H9 (cell line): Measurements from ENCODE around the gene MCM3AP. TPM values are rescaled to one million over a fixed set of nuclear protein-coding genes. Genes with fewer than 3 reads are reported as not detected.

Experiments
- DNase-seq: peaks from one replicate; pipeline ENCODE4 v3.0.0-alpha.2; 2017
- H2AFZ ChIP-seq: one replicate; pipeline ENCODE4 v1.6.1; 2013; ENCODE audit warnings: mild to moderate bottlenecking, low read length, control low read depth, moderate library complexity
- H2AK5ac ChIP-seq: 2 replicates; pipeline ENCODE4 v1.6.1; 2013; ENCODE audit warnings: low read length, control low read depth, mixed read lengths; ENCODE audit not compliant: insufficient read length
- H2BK120ac ChIP-seq: one replicate; pipeline ENCODE4 v1.6.1; 2013; ENCODE audit warnings: low read depth, mild to moderate bottlenecking, low read length, control low read depth, inconsistent platforms; ENCODE audit not compliant: poor library complexity, severe bottlenecking
- H2BK12ac ChIP-seq: 2 replicates; pipeline ENCODE4 v1.6.1; 2013; ENCODE audit warnings: low read length, control low read depth, mixed read lengths, low read depth; ENCODE audit not compliant: insufficient read length
- H2BK15ac ChIP-seq: 2 replicates; pipeline ENCODE4 v1.6.1; 2013; ENCODE audit warnings: low read depth, low read length, control low read depth
- H2BK20ac ChIP-seq: one replicate; pipeline ENCODE4 v1.6.1; 2013; ENCODE audit warnings: low read depth, mild to moderate bottlenecking, low read length, control low read depth, inconsistent platforms; ENCODE audit not compliant: poor library complexity, severe bottlenecking
- H2BK5ac ChIP-seq: 2 replicates; pipeline ENCODE4 v1.6.1; 2013; ENCODE audit warnings: low read length, control low read depth, mixed read lengths; ENCODE audit not compliant: insufficient read length
- H3K14ac ChIP-seq: 2 replicates; pipeline ENCODE4 v1.6.1; 2013; ENCODE audit warnings: low read length, control low read depth; ENCODE audit not compliant: insufficient read depth
- H3K18ac ChIP-seq: 2 replicates; pipeline ENCODE4 v1.6.1; 2013; ENCODE audit warnings: low read depth, mild to moderate bottlenecking, mixed read lengths, low read length, control low read depth; ENCODE audit not compliant: insufficient read length
- H3K23ac ChIP-seq: 2 replicates; pipeline ENCODE4 v1.6.1; 2013; ENCODE audit warnings: low read length, control low read depth, mixed read lengths, low read depth; ENCODE audit not compliant: insufficient read length
- H3K23me2 ChIP-seq: 2 replicates; pipeline ENCODE4 v1.6.1; 2013; ENCODE audit warnings: low read depth, mild to moderate bottlenecking, mixed read lengths, low read length, control low read depth; ENCODE audit not compliant: insufficient read length, poor library complexity, severe bottlenecking
- H3K27ac ChIP-seq: 2 replicates; pipeline ENCODE4 v1.5.1; 2013; ENCODE audit warnings: low read length, control low read depth, mixed read lengths, low read depth; ENCODE audit not compliant: insufficient read length
- H3K27me3 ChIP-seq: 2 replicates; pipeline ENCODE4 v1.6.1; 2013; ENCODE audit warnings: low read length, control low read depth, inconsistent platforms; ENCODE audit not compliant: insufficient read depth
- H3K4ac ChIP-seq: 2 replicates; pipeline ENCODE4 v1.6.1; 2013; ENCODE audit warnings: low read depth, mild to moderate bottlenecking, control low read depth, inconsistent platforms, low read length, moderate library complexity
- H3K4me1 ChIP-seq: 2 replicates; pipeline ENCODE4 v1.6.1; 2013; ENCODE audit warnings: low read length, control low read depth, inconsistent platforms; ENCODE audit not compliant: insufficient read depth
- H3K4me2 ChIP-seq: 2 replicates; pipeline ENCODE4 v1.6.1; 2013; ENCODE audit warnings: low read length, control low read depth, mixed read lengths; ENCODE audit not compliant: insufficient read length, insufficient read depth
- H3K56ac ChIP-seq: 2 replicates; pipeline ENCODE4 v1.6.1; 2013; ENCODE audit warnings: low read depth, mild to moderate bottlenecking, mixed read lengths, low read length, control low read depth; ENCODE audit not compliant: insufficient read length
- H3K79me1 ChIP-seq: 2 replicates; pipeline ENCODE4 v1.6.1; 2013; ENCODE audit warnings: low read depth, mild to moderate bottlenecking, moderate library complexity, low read length, control low read depth, inconsistent platforms; ENCODE audit not compliant: insufficient read depth, poor library complexity, severe bottlenecking
- H3K79me2 ChIP-seq: 2 replicates; pipeline ENCODE4 v1.6.1; 2013; ENCODE audit warnings: low read length, control low read depth, inconsistent platforms; ENCODE audit not compliant: insufficient read depth
- H3K9ac ChIP-seq: 2 replicates; pipeline ENCODE4 v1.6.1; 2013; ENCODE audit warnings: low read length, control low read depth, mixed read lengths; ENCODE audit not compliant: insufficient read length; ENCODE audit errors: extremely low read depth
- H3K9me3 ChIP-seq: one replicate; pipeline ENCODE4 v1.6.1; 2013; ENCODE audit warnings: low read depth, low read length, inconsistent platforms; ENCODE audit not compliant: control insufficient read depth
- H3T11ph ChIP-seq: one replicate; pipeline ENCODE4 v1.6.1; 2013; ENCODE audit warnings: mild to moderate bottlenecking, low read length, control low read depth, inconsistent platforms
- H4K20me1 ChIP-seq: one replicate; pipeline ENCODE4 v1.6.1; 2013; ENCODE audit not compliant: control insufficient read depth, insufficient read length, insufficient read depth
- H4K5ac ChIP-seq: 2 replicates; pipeline ENCODE4 v1.6.1; 2013; ENCODE audit warnings: low read depth, mild to moderate bottlenecking, mixed read lengths, low read length, control low read depth; ENCODE audit not compliant: insufficient read length
- H4K8ac ChIP-seq: replicated peaks from 2 replicates; pipeline ENCODE4 v1.6.1; 2013; ENCODE audit warnings: low read length, control low read depth, mixed read lengths, low read depth; ENCODE audit not compliant: insufficient read length
- H4K91ac ChIP-seq: 2 replicates; pipeline ENCODE4 v1.6.1; 2013; ENCODE audit warnings: low read depth, mild to moderate bottlenecking, moderate library complexity, mixed read lengths, low read length, control low read depth; ENCODE audit not compliant: insufficient read length
- H3K27ac Mint-ChIP-seq, 3 experiments: 2 replicates in 2 of 3; 3 replicates in 1 of 3; pipeline ENCODE4 v1.8.0; 2020 to 2021; ENCODE audit warnings: mixed read lengths in 3 of 3, mild to moderate bottlenecking in 1 of 3, moderate library complexity in 1 of 3
- H3K27me3 Mint-ChIP-seq: 2 replicates; pipeline ENCODE4 v1.8.0; 2021; ENCODE audit warnings: low read depth, mild to moderate bottlenecking, moderate library complexity, mixed read lengths
- H3K36me3 Mint-ChIP-seq, 3 experiments: 2 replicates in 2 of 3; 3 replicates in 1 of 3; pipeline ENCODE4 v1.8.0; 2020 to 2021; ENCODE audit warnings: low read depth in 3 of 3, mixed read lengths in 3 of 3; ENCODE audit not compliant: insufficient read depth in 1 of 3
- H3K4me1 Mint-ChIP-seq, 2 experiments: 2 replicates each; pipeline ENCODE4 v1.8.0; 2020; ENCODE audit warnings: mixed read lengths in 2 of 2
- H3K4me3 Mint-ChIP-seq, 2 experiments: 2 replicates in 1 of 2; 3 replicates in 1 of 2; pipeline ENCODE4 v1.8.0; 2020 to 2021; ENCODE audit warnings: mild to moderate bottlenecking in 2 of 2, mixed read lengths in 2 of 2, moderate library complexity in 1 of 2
- H3K9me3 Mint-ChIP-seq, 2 experiments: 2 replicates in 1 of 2; 3 replicates in 1 of 2; pipeline ENCODE4 v1.8.0; 2020; ENCODE audit warnings: mild to moderate bottlenecking in 2 of 2, mixed read lengths in 2 of 2, moderate library complexity in 1 of 2
- CTCF ChIP-seq: fragments of 200-600 bp; sonication (generic); conservative IDR thresholded peaks from 3 replicates; pipeline ENCODE4 v1.8.0; 2021; ENCODE audit warnings: antibody characterized with exemption, mild to moderate bottlenecking
- WGBS: extraction: QIAGEN DNeasy Blood & Tissue Kit; methylation state at CpG from one replicate; pipeline ENCODE4 v1.1.7; 2013; ENCODE audit warnings: missing lambda C conversion rate, low lambda C conversion rate, mixed read lengths; ENCODE audit not compliant: insufficient read length; ENCODE audit errors: extremely low coverage; 5-methylcytosine and 5-hydroxymethylcytosine counted together
- total RNA-seq: library from RNA; stranded (reverse); gene quantifications from 2 replicates; pipeline ENCODE4 v1.2.1, GENCODE V29; 2021

MCM3AP gene
- total RNA-seq, 1 experiment from 2014 or later, result 124 TPM

DNA sequence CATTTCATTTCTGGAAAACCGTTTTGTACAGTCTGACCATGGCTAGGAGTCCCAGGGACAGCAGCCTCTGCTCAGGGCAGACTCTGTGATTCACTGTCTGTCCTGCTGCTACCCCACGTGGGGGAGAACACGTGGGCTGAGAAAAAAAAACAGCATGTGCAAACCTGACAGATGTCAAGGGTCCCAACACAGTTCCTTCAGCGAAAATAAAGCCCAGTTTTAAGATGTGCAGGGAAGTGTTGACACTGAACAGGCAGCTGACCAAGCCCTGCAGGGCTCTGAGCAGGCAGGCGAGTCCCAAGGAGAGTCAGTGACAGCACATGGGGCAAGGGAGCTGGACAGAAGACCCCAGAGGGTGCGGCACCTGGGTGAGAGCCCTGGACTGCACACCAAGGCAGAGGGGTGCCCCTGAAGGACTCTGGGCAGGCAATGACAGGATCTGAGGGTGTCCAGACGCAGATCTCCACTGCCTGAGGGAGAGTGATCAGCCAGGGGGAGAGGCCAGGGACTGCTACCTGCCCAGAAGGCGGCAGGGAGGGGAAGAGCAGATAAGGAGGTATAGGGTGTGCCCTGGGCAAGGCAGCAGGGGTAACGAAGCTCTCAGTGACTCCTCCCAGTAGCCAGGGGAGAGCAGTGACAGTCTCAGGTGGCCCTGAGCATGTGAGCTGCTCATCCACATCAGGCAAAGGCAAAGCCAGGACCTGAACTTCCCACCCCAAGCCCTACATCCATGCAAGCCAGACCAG is 96.0 kb downstream of the MCM3AP start:
- H3K4me3 Mint-ChIP-seq, result no peak overlapping the region
- peak; percentile 26 for DNase-seq
- Histone ChIP-seq H3K56ac (no peak overlapping the region), H4K20me1 (no peaks in the 10 kb centered on the region), H4K8ac (no peak overlapping the region), H2BK20ac (no peak overlapping the region), H2BK12ac (no peak overlapping the region), H3K9me3 (no peaks in the 10 kb centered on the region), H3K18ac (no peak overlapping the region), H3K14ac (no peak overlapping the region), H2BK15ac (no peak overlapping the region), H4K91ac (no peak overlapping the region), H2BK120ac (no peak overlapping the region), H3K9ac (no peak overlapping the region), H3K4me1 (peaks cover 4% of the 10 kb centered on the region; the same call in 1 of the 2 replicates), H2BK5ac (no peak overlapping the region), H3K23ac (no peak overlapping the region), H3K79me2 (no peaks in the 10 kb centered on the region), H3K4ac (no peak overlapping the region), H2AK5ac (no peak overlapping the region), H3K79me1 (no peaks in the 10 kb centered on the region), H4K5ac (no peak overlapping the region), H3K23me2 (peaks cover 3% of the 10 kb centered on the region), H3K4me2 (no peak overlapping the region), H3K27me3 (no peaks in the 10 kb centered on the region), H2AFZ (no peak overlapping the region), H3T11ph (no peak overlapping the region), H3K27ac (no peak overlapping the region)
- H3K9me3 Mint-ChIP-seq, result no peaks in the 10 kb centered on the region
- H3K4me1 Mint-ChIP-seq, result peaks cover 20 to 29% of the 10 kb centered on the region in 2 experiments
- peaks cover 23 to 35% (median 31%) of the 10 kb centered on the region in 3 experiments; a peak in 6 of 7 replicates for H3K36me3 Mint-ChIP-seq
- no CpG with 5 or more reads among the region's 9 CpGs for WGBS
- no peaks in the 10 kb centered on the region for H3K27me3 Mint-ChIP-seq
- no peak for TF ChIP-seq CTCF
- peak overlapping the region in 1 of 3 experiments; percentile 83; a peak in 1 of 7 replicates for H3K27ac Mint-ChIP-seq
